ENCODE data around the gene PRKRA. TPM values are rescaled to one million over a fixed set of nuclear protein-coding genes. Genes with fewer than 3 reads are reported as not detected.

PRKRA gene
- total RNA-seq, 1 donor = 60.9 TPM

- DNase-seq (ENCODE audit: low read depth) = no peak
- TF ChIP-seq, protein P1, sequence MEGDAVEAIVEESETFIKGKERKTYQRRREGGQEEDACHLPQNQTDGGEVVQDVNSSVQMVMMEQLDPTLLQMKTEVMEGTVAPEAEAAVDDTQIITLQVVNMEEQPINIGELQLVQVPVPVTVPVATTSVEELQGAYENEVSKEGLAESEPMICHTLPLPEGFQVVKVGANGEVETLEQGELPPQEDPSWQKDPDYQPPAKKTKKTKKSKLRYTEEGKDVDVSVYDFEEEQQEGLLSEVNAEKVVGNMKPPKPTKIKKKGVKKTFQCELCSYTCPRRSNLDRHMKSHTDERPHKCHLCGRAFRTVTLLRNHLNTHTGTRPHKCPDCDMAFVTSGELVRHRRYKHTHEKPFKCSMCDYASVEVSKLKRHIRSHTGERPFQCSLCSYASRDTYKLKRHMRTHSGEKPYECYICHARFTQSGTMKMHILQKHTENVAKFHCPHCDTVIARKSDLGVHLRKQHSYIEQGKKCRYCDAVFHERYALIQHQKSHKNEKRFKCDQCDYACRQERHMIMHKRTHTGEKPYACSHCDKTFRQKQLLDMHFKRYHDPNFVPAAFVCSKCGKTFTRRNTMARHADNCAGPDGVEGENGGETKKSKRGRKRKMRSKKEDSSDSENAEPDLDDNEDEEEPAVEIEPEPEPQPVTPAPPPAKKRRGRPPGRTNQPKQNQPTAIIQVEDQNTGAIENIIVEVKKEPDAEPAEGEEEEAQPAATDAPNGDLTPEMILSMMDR (IDR thresholded peaks at IDR 0.05; ENCODE audit: insufficient read depth, low read depth, low read length) = no peak
These were observed 33.5 kb upstream of the PRKRA start for GRCh38 chr2:178484245-178485041.

DNA sequence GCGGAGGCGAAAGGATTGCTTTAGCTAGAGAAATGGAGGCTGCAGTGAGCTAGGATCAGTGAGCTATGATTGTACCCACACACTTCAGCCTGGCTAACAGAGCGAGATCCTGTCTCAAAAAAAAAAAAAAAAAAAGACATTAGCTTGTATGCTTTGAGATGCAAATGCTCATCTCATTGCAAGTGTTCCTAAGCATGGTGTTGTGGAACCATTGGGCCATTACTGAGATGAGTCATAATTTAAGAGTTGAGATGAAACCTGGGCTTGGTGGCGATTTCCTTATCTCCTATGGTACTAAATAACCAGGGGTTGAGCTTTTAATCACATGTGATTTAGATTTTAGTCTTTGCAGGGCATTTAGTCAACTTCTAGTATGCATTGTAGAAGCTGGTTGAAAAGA lies 31.5 kb upstream of the PRKRA start:
- TF ChIP-seq, protein P1 (IDR thresholded peaks at IDR 0.05; ENCODE audit: insufficient read depth, low read depth, low read length) = no peak
- no peak overlapping the region for H3K4me3 ChIP-seq (ENCODE audit: low read depth, low read length)
- DNase-seq (ENCODE audit: low read depth) = no peak

More at GRCh38 chr2:178484245-178485041, 33.5 kb upstream of the PRKRA start:
- no peak overlapping the region for H3K4me3 ChIP-seq (ENCODE audit: low read depth, low read length)

GRCh38 chr2:178480227-178481181 lies 29.5 kb upstream of the PRKRA start, which contains the start of gene PLEKHA3:
Gene PLEKHA3, plus strand, starts transcription at chr2:178480457. Its CDS starts 413 bp downstream, at chr2:178480870.
- peak within 1 kb of the TSS; percentile 90 for H3K4me3 ChIP-seq (ENCODE audit: low read depth, low read length)
- peak; percentile 98 for DNase-seq (ENCODE audit: low read depth)
- TF ChIP-seq, protein P1 (IDR thresholded peaks at IDR 0.05; ENCODE audit: insufficient read depth, low read depth, low read length) = no peak

DNA sequence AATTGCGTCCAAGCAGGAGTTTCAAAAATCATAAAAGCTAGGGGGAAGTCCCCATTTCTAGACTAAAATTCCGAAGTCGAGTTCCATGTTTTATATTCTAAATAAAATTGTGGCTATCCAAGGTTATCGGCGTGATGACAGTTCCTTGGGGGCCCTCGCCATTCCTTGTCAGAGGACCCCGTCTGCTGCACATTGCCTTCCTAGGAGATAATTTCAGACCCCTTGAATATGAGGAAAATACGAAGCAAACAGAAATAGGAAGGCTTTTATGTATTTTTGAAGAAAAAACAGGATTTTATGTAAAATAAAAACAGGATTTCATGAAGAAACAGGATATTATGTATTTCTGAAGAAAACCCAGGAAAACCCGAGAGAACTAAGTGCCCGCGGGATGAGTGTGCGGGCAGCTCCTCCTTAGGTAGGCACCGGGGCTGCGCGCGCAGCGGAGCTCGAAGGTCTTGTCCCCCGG lies 28.8 kb upstream of the PRKRA start:
- DNase-seq (ENCODE audit: low read depth) = no peak
- TF ChIP-seq, protein P1 (IDR thresholded peaks at IDR 0.05; ENCODE audit: insufficient read depth, low read depth, low read length) = no peak
- H3K4me3 ChIP-seq (ENCODE audit: low read depth, low read length) = peak overlapping the region; percentile 46

- no peak for DNase-seq (ENCODE audit: low read depth)
- TF ChIP-seq, protein P1 (IDR thresholded peaks at IDR 0.05; ENCODE audit: insufficient read depth, low read depth, low read length) = no peak
These were observed 28.3 kb upstream of the PRKRA start for GRCh38 chr2:178479275-178479616.

GRCh38 chr2:178478439-178479274 lies 27.7 kb upstream of the PRKRA start, which contains the start of gene FKBP7:
Gene FKBP7, minus strand, starts transcription at chr2:178478600. Its CDS starts 101 bp downstream, at chr2:178478499.
- TF ChIP-seq, protein P1 (IDR thresholded peaks at IDR 0.05; ENCODE audit: insufficient read depth, low read depth, low read length) = peak; percentile 65
- peak; percentile 87 for DNase-seq (ENCODE audit: low read depth)
- H3K4me3 ChIP-seq (ENCODE audit: low read depth, low read length) = peak within 1 kb of the TSS; percentile 78

More at GRCh38 chr2:178479275-178479616, 28.3 kb upstream of the PRKRA start:
- H3K4me3 ChIP-seq (ENCODE audit: low read depth, low read length) = peak overlapping the region; percentile 78
